Measurements from ENCODE around the gene EID2B.

EID2B gene

DNA sequence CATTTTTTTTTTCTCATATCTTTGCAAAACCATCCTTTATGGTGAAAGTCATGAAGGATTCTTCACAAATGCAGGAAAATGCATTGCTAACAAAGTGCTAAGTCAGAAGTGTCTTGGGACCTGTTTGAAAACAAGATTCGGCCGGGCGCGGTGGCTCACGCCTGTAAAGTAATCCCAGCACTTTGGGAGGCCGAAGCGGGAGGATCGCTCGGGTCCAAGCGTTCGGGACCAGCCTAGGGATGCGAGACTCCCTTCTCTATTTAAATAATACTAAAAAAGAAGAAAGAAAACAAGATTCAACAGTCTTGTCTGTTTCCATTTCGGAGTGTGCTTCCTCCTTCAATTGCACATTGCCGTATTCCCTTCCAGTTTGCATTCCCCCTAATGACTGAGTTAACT is 819 bp downstream of the EID2B start:
- no peak for DNase-seq

DNA sequence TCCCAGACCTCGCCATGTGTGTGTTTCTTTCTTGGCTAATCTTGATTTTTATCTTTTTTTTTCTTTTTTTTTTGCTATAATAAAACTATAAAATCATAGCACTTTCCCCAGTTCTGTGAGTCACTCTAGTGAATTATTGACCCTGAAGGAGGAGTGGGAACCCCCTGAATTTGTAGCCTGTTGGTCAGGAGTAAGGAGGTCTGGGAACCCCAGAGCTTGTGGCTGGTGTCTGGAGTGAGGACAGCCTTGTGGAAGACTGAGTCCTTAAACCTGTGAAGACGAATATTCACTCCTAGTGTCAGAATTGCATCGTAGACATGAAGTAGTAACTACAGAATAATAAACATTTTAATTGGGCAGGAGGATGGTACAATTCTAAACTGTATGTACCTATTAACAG is 7.4 kb downstream of the EID2B start:
- no peak for DNase-seq

DNA sequence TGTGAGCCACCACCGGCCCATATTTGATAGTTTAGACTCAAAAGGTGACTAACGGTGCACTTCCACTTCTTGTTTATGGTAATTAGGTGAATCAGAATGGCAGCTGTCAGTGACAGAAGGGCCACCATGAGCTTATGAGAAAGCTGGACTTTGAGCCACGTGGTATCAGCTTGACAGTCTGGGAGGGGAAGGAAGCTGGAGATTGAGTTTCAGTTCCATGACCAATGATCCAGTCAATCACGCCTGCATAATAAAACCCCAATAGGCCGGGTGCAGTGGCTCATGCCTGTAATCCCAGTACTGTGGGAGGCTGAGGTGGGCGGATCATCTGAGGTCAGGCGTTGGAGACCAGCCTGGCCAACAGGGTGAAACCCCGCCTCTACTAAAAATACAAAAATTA is 8.2 kb downstream of the EID2B start:
- DNase-seq: no peak

DNA sequence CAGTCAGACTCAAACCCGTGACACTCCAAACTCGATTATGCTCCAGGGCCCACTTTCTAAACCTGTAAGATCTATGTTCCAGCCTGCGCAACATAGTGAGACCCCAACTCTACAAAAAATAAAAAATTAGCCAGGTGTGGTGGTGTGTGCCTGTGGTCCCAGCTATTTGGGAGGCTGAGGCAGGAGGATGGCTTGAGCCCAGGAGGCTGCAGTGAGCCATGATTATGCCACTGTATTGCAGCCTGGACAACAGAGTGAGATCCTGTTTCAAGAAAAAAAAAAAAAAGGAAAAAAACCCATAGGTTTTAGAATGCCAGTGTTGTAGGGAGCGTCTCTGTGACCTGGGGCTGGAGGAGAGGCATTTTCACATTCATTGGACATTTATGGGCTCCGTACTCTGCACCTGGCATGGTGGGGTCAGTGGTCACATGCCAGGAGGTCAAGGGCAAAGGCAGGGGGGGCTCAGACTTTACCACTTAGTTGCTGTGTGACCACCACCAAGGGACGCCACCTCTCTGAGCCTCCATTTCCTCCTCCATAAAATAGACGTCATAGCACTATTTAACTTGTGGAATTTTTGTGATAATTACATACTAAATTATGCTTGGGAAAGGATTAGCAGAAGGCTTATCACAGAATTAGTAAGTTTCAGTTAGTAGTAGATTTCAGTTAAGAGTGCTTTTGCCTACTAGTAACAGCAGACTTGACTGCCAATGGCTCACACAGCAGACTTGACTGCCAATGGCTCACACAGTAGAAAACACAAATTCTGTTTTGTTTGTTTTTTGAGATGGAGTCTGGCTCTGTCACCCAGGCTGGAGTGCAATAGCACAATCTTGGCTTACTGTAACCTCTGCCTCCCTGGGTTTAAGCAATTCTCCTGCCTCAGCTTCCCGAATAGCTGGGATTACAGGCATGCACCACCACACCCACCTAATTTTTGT is 11.8 kb downstream of the EID2B start:
- no peak for DNase-seq

DNA sequence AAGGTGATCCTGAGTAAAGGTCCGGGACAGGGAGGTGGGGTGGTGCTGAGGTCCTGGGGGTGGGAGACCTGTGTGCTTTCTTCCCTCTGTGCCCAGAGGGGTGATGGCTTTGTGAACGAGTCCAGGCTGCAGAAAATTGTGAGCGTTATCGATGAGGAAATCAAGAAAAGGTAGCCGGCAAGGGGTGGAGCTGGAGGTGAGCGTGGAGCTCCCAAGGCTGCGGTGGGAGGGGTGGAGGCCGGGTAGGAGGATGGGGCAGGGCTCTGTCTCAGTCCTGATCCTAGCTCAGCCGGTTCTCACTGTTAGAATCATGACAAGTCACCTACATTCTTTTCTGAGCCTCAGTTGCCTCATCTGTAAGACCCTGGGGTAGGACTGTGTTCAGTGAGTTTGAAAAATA is 13.7 kb downstream of the EID2B start:
- no peak for DNase-seq

DNA sequence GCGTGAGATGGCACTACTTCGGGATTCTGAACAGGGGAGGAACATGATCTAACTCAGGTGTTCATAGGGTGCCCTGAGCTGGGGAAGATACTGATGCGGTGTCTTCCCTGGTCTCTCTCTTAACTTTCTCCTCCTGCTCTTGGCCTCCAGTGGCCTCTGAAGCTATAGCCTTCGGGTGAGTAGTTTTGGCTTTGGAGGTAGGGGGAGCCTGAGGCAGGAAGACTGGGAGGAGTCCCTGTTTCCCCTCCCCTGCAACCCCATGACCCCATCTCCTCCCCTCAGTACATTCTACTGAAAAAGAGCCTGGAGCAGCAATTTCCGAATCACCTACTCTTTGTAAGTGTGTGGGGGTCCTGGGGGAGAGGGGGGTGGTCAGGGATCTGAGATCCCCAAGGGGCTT is 14.2 kb downstream of the EID2B start:
- DNase-seq: no peak

DNA sequence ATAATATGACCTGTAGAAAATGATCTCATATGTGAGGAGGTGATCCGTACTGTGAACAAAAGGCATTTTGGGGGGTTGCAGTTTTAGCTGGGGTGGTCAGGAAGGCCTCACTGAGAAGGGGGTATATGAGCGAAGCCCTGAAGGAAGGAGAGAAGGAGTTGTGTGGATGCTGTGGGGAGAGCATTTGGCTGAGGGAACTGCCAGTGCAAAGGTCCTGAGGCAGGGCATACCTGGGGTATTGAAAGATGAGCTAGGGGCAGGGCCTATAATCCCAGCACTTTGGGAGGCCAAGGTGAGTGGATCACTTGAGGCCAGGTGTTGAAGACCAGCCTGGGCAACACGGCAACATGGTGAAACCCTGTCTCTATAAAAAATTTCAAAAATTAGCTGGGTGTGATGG is 15.2 kb downstream of the EID2B start:
- DNase-seq: no peak

DNA sequence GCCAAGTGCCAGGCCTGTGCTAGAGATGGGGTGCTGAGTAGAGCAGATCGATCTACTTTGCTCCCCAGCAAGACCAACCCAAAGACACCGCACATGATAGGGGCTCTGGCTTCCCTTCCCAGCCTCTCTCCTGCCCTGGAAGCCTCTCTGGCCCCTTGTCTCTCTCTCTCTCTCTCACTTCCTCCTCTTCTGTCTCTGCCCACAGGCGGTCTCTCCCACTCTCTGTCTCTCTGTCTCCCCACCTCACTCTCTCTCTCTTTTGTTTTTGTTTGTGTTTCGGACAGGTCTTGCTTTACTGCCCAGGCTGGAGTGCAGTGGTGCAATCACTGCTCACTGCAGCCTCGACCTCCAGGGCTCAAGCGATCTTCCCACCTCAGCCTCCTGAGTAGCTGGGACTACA is 16.4 kb downstream of the EID2B start:
- no peak for DNase-seq

DNA sequence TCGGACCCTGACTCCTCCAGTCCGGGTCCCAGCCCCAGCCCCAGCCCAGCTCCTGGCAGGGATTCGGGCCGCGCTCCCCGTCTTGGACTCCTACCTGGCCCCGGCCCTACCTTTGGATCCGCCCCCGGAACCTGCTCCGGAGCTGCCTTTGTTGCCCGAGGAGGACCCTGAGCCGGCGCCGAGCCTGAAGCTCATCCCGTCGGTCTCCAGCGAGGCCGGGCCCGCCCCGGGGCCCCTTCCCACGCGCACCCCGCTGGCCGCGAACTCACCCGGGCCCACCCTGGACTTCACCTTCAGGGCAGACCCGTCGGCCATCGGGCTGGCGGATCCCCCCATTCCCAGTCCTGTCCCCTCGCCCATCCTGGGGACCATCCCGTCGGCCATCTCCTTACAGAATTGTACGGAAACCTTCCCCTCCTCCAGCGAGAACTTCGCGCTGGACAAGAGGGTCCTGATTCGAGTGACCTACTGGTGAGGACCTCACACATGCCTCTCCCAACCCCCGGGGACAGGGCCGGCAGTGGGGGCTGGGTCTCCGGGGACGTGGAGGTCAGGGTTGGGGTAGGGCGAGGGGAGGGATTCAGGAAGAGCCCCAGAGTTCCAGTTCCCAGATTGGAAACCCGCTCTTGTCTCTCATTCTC is 17.0 kb downstream of the EID2B start:
- no peak for DNase-seq

DNA sequence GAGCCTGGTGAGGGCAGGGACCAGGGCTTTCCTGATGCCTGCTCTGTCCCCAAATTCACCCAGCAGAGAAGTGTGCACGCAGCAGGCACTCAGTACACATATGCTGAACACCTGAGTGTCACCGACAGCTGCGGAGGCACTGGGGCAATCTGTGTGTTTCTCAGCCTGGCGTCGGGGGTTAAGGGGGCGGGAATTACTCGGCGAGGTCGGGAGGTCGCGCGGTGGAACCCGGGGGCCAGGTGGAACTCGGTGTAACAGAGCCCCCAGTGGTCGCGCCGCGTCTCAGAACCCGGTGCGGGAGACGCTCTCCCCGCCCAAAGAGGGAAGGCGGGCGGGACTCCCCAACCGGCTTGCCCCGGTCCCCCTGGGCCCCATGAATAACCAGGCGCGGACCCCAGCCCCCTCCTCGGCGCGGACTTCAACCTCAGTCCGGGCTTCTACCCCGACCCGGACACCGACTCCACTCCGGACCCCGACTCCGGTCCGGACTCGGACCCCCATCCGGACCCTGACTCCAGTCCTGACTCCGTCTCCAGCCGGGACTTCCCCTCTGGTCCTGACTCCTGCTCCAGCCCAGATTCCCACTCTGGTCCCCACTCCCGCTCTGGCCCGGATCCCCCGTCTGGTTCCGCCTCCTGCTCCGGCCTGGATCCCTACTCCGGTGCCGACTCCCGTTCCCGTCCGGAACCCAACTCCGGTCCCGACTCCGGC is 17.7 kb downstream of the EID2B start, which contains the start of gene SELENOV:
TSS of gene SELENOV (plus strand) at position 300 of the 711 bp plus-strand sequence. CDS start at position 374, 74 bp downstream.
- no peak for DNase-seq

DNA sequence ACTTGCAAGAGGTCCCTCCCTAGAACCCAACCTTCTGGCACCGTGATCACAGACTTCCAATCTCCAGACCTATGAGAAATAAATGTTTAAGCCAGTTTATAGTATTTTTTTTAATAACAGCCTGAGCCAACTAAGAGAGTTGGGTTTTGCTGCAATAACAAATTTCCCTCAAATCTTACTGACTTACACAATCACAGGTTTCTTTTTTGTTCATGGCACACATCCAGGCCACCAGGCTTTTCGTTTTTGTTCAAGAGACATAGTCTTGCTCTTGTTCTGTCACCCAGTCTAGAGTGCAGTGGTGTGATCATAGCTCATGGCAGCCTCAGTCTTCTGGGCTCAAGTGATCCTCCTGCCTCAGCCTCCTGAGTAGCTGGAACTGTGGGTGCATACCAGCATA is 19.7 kb downstream of the EID2B start:
- DNase-seq: no peak

DNA sequence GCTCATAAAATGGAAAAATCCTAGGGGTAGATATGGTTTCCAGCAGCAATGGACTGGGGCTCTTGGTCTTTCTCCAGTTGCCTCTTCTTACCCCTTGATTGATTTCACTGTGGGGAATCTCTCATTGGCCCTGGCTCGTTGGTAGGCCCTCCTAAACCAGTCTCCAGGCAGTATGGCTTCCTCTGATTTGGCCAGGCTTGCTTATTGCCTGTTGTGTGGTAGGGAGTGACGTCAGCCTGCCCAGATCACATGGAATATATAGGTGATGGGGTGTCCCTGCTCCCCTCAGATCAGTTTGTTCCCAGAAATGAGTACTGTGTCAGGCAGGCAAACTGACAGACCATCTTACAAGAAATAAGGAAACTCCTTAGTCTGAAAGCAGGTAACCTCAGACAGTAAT is 23.4 kb downstream of the EID2B start:
- no peak for DNase-seq

DNA sequence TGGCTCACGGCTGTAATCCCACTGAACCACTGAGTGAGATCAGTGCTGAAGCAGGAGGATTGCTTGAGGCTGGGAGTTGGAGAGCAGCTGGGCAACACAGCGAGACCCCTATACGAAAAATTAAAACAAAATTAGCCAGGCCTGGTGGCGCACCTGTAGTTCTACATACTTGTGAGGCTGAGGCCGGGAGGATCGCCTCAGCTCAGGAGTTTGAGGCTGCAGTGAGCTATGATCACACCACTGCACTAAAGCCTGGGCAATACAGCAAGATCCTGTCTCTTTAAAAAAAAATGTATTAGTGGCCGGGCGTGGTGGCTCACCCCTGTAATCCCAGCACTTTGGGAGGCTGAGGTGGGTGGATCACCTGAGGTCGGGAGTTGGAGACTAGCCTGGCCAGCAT is 24.0 kb downstream of the EID2B start:
- DNase-seq: no peak

DNA sequence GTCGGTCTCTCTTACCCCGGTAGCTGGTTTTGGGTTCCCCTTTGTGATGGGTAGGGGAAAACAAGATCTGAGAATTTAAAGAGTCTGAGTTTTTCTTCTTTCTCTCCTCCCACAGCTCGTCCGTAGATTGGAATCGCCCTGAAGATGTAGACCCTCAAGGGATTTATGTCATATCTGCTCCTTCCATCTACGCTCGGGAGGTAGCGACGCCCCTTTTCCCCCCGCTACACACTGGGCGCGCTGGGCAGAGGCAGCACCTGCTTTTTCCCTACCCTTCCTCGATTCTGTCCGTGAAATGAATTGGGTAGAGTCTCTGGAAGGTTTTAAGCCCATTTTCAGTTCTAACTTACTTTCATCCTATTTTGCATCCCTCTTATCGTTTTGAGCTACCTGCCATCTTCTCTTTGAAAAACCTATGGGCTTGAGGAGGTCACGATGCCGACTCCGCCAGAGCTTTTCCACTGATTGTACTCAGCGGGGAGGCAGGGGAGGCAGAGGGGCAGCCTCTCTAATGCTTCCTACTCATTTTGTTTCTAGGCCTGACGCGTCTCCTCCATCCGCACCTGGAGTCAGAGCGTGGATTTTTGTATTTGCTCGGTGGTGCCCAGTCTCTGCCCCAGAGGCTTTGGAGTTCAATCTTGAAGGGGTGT is 24.8 kb downstream of the EID2B start:
- no peak for DNase-seq

DNA sequence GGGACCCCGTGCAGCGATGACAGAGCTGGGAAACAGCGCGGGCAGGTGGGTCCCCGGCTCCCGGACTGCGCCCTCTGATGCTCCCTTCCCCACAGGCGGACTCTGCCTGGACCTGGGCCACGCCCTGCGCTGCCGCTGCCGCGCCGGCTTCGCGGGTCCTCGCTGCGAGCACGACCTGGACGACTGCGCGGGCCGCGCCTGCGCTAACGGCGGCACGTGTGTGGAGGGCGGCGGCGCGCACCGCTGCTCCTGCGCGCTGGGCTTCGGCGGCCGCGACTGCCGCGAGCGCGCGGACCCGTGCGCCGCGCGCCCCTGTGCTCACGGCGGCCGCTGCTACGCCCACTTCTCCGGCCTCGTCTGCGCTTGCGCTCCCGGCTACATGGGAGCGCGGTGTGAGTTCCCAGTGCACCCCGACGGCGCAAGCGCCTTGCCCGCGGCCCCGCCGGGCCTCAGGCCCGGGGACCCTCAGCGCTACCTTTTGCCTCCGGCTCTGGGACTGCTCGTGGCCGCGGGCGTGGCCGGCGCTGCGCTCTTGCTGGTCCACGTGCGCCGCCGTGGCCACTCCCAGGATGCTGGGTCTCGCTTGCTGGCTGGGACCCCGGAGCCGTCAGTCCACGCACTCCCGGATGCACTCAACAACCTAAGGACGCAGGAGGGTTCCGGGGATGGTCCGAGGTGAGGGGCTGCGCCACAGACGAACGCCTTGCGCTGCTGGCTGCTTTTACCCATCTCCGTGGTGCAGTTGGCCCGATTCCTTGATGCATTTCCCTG is 25.5 kb downstream of the EID2B start:
- peak; percentile 79 for DNase-seq

DNA sequence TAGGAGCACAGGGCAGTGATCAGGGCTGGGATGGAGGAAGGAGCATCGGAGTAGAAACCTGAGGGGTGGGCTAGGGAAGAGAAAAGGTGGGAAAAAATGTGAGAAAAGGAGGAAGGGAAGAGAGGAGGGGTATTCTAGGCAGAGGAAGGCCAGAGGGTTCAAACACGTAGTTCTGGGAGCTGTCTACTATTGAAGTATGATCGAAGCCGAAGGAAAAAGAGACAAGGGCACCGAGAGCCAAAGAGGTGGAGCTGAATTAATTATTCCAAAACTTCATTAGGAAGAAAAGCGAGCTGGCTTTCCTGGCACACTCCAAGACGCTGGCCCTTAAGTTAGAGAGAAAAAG is 26.1 kb downstream of the EID2B start:
- DNase-seq: no peak

DNA sequence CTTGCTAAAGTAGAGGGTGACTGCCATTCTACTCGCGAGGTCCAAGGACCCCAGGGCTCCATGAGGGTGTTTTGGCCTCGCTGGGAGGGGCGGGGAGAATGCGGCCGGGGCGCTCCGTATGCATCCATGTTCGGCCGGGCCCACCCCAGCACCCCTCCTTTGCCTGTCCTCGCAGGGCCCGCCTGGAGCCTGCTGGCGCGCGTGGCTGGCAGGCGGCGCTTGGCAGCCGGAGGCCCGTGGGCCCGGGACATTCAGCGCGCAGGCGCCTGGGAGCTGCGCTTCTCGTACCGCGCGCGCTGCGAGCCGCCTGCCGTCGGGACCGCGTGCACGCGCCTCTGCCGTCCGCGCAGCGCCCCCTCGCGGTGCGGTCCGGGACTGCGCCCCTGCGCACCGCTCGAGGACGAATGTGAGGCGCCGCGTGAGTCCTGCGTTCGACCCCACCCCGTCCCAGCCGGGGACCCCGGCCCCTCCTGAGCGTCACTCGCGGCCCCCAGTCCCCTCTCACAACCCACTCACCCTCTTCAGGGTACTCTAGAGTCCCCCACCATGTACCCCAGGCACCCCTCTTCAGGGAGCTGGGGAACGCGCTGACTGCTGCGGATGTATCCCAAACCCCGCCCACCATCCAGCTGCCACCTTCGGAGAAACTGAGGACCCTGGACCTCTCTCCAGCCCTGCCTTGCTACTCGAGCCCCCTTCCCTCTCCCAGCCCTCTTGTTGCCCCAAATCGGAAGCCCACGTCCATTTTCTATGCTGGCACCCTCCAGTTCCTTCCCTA is 29.8 kb downstream of the EID2B start:
- DNase-seq: peak; percentile 92

DNA sequence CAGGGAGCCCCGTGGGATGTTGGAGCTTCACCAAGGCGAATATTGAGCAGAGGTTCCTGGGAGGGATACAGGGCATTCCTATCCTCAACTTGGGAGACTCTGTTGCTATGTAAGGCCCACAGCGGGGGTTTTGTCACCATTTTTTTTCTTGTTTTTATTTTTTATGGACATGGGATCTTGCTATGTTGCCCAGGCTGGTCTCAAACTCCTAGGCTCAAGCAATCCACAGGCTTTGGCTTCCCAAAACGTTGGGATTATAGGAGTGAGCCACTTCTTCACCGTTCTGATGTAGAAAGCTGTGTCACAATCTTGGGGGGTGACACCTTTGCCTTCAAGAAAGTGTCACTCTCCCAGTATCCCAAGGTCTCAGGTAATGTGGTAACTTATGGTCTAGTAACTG is 31.3 kb downstream of the EID2B start:
- DNase-seq: no peak

DNA sequence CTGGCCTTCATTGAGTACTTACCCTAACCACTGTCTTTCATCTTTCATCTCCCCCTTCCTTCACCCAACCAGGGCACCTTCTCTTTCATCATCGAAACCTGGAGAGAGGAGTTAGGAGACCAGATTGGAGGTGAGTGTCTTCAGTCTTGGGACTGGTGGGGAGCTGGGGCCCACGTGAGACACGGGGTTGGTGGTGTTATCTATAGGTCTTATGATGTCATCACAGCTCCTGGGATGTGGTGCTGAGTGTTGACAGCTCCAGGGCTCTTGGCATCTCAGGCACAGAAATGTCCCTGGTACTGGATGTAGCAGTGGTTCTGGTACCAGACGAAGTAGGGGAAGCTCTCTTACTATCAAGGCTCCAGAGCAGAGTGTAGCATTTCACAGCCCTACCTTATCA is 32.1 kb downstream of the EID2B start:
- DNase-seq: no peak

DNA sequence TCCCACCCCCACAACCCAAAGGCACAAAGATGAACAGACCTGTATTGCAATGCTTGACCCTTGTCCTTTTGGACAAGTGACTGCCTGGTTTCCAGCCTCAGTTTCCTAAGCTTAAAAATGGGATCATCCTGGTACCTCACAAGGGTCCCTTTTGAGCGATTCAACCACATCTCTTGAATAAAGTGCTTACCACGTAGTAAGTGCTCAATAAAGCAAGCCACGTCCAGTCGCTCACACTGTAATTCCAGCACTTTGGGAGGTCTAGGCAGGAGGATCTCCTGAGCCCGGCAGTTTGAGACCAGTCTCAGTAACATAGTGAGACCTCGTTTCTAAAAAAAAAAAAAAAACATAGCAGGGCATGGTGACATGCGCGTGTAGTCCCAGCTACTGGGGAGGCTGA is 32.7 kb downstream of the EID2B start:
- no peak for DNase-seq

DNA sequence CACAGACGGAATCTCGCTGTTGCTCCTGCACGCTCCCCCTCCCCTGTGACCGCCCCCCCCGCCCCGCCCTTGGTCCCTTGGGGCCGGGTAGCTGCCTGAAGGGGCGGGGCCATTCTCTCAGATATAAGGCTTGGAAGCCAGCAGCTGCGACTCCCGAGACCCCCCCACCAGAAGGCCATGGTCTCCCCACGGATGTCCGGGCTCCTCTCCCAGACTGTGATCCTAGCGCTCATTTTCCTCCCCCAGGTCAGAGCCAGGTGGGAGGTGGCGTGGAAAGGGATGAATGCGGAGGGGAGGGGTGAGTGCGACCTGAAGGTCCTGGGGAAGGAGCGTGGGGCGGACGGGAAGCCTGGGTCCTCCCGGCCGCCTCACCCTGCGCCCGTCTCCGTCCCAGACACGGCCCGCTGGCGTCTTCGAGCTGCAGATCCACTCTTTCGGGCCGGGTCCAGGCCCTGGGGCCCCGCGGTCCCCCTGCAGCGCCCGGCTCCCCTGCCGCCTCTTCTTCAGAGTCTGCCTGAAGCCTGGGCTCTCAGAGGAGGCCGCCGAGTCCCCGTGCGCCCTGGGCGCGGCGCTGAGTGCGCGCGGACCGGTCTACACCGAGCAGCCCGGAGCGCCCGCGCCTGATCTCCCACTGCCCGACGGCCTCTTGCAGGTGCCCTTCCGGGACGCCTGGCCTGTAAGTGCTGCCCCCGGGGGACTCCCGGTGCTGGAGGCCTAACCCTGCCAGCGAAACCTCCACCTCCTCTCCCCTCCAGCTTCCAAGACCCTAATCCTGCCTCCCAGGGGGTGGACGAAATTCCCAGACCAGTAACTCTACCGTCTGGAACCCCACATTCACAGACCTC is 33.6 kb downstream of the EID2B start, which contains the start of gene DLL3:
TSS of gene DLL3 (plus strand) at position 150 of the 845 bp plus-strand sequence. CDS start at position 178, 28 bp downstream.
- peak; percentile 38 for DNase-seq

All from hematopoietic multipotent progenitor cell treated with erythropoietin and hydrocortisone succinate and interleukin-3 and kit ligand, for 4 days (in vitro differentiated cells).